Mesodermal cell (in vitro differentiated cells): ENCODE data around the gene LRRC63.

Experiments
- H3K27ac ChIP-seq: 2 replicates; pipeline ENCODE4 v1.7.0; 2013; ENCODE audit warnings: mild to moderate bottlenecking, low read depth, low read length, moderate library complexity; ENCODE audit not compliant: severe bottlenecking
- H3K36me3 ChIP-seq: 2 replicates; pipeline ENCODE4 v1.7.1; 2013; ENCODE audit warnings: mild to moderate bottlenecking, low read length, moderate library complexity; ENCODE audit not compliant: control insufficient read depth, insufficient read depth
- H3K4me1 ChIP-seq: one replicate; pipeline ENCODE4 v1.7.1; 2013; ENCODE audit warnings: mild to moderate bottlenecking, low read length; ENCODE audit not compliant: insufficient read depth, control insufficient read depth, poor library complexity, severe bottlenecking
- H3K4me3 ChIP-seq: 2 replicates; pipeline ENCODE4 v1.7.0; 2013; ENCODE audit warnings: low read length, control low read depth, mild to moderate bottlenecking; ENCODE audit not compliant: insufficient read depth, poor library complexity, severe bottlenecking; ENCODE audit errors: extremely low read depth
- H3K9me3 ChIP-seq: 2 replicates; pipeline ENCODE4 v1.7.1; 2013; ENCODE audit warnings: mild to moderate bottlenecking, low read length, moderate library complexity; ENCODE audit not compliant: control insufficient read depth
- WGBS, 2 experiments: methylation state at CpG; one replicate each; pipeline ENCODE4 v1.1.5; 2013; ENCODE audit warnings: missing lambda C conversion rate in 2 of 2; ENCODE audit not compliant: insufficient coverage in 2 of 2; 5-methylcytosine and 5-hydroxymethylcytosine counted together

The LRRC63 gene

DNA sequence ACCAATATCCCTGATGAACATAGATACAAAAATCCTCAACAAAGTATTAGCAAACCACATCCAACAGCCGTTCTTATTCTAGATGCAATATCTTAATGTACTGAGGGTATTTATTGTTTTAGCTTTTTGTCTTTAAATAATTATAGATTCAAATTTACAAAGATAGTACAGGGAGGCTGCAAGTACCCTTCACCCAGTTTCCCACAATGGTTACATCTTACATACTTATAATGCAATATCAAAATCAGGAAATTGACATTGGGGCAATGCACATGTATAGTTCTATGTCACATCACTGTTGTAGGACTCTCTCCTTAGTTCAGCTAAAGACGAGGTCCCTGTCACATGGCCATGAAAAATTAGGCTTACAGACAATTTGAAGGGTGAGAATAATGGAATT is 99.5 kb downstream of the LRRC63 start:
- H3K9me3 ChIP-seq: no peaks in the 10 kb centered on the region
- no peaks in the 10 kb centered on the region for H3K4me1 ChIP-seq
- H3K27ac ChIP-seq: no peak overlapping the region
- WGBS, 2 experiments: 100% methylated on average over 1 of the region's 2 CpGs; no CpG with 5 or more reads in 1 of the 2 experiments
- H3K36me3 ChIP-seq: no peaks in the 10 kb centered on the region
- H3K4me3 ChIP-seq: no peak overlapping the region

DNA sequence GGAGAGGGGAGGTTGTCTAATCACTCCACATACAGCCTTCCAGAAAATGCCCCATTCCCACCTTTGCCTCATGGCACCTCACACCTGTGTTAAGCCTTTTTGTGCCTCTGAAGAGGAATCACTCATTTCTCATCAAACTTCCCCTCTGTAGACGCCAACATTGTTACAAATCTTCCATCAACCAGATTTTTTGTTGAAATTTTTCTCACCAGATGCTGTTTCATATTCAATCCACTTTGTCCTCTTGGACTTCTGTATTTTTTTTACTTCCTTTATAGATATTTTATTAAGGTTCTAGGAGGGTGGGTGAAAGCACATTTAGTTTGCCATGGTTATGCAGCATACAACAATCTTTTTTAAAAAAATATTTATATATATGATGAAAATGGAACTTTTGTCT is 101.3 kb downstream of the LRRC63 start:
- no peak overlapping the region for H3K27ac ChIP-seq

DNA sequence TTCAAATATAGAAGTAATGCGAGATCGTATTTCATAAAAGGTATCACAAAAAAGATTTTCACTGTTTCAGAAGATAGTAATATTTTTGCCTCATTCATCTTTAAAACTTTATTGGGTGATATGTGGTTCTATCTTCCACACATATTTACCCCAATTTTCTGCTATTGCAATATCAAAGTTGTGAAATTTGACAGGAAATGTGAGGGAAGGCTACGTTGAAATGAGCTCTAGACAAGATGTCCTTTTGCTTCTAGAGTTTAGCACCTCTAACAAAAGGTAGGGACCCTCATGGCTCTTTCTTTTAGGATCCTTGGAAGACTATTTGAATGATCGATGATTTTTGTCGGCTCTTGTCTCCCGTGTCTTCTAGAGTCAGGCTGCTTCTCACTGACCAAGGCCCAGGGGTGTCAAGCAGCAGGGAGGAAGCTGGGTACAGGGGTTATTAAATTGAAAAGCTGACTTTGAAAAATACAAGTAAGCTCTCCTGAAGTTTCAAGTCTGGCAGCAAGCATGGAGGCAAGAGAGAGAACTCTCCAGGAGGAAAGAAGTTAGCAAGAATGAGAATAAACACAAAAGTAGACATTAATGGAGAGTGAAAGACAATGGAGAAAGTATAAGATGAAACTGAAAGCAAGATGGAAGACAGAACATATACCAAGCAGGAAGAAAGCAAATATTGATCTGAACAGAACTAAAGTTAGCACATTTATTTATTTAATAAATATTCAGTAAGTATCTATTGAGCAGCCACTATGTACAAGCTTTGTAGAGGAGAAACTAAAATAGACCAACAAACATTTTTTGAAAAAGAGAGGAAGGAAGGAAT is 101.9 kb downstream of the LRRC63 start:
- Histone ChIP-seq H3K4me1 (no peaks in the 10 kb centered on the region), H3K4me3 (no peak overlapping the region), H3K27ac (no peak overlapping the region), H3K36me3 (no peaks in the 10 kb centered on the region), H3K9me3 (no peaks in the 10 kb centered on the region)
- WGBS, 2 experiments: 91 to 100% methylated on average over 4 of the region's 6 CpGs

More for the DNA sequence above, 101.3 kb downstream of the LRRC63 start:
- WGBS, 2 experiments: 88 to 90% methylated on average over 1 of the region's 1 CpG
- Histone ChIP-seq H3K9me3 (no peaks in the 10 kb centered on the region), H3K4me1 (no peaks in the 10 kb centered on the region), H3K4me3 (no peak overlapping the region), H3K36me3 (no peaks in the 10 kb centered on the region)

DNA sequence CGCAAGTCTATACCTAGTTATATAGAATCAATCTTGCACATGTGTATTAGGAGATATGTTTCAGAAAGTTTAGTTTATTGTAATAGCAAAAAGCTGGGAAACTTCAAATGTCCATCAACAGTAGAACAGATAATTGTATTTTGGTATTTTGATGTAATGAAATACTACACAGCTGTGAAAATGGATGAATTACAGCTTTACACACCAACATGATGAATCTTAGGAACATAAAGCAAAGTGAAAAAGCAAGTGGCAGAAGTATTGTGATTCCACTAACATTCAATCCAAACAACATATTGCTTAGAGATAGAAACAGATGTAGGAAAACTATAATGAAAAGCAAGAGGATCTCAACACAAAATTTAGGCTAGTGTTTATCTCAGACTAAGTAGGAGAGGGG is 102.9 kb downstream of the LRRC63 start:
- no CpG with 5 or more reads among the region's 1 CpG for WGBS, 2 experiments
- Histone ChIP-seq H3K36me3 (no peaks in the 10 kb centered on the region), H3K9me3 (no peaks in the 10 kb centered on the region), H3K27ac (no peak overlapping the region), H3K4me3 (no peak overlapping the region), H3K4me1 (no peaks in the 10 kb centered on the region)

DNA sequence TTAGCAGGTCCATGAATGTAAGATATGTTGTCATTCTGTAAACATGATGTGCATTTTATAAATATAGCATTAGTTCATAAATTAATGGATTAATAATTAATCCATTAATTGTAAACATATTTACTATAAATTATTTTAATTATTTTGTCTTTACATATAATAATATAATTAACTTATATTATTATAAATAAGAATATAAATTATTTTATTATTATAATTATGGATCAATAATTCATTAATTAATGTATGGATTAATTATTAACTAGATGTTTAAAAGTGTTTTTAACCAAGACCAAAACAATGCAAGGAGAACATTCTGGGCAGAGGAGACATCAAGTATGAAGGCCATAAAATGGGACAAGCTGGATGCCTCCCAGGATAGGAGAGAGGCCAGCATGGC is 103.3 kb downstream of the LRRC63 start:
- no peak overlapping the region for H3K27ac ChIP-seq
- no peaks in the 10 kb centered on the region for H3K36me3 ChIP-seq
- no peaks in the 10 kb centered on the region for H3K4me1 ChIP-seq
- H3K9me3 ChIP-seq: no peaks in the 10 kb centered on the region
- no peak overlapping the region for H3K4me3 ChIP-seq

DNA sequence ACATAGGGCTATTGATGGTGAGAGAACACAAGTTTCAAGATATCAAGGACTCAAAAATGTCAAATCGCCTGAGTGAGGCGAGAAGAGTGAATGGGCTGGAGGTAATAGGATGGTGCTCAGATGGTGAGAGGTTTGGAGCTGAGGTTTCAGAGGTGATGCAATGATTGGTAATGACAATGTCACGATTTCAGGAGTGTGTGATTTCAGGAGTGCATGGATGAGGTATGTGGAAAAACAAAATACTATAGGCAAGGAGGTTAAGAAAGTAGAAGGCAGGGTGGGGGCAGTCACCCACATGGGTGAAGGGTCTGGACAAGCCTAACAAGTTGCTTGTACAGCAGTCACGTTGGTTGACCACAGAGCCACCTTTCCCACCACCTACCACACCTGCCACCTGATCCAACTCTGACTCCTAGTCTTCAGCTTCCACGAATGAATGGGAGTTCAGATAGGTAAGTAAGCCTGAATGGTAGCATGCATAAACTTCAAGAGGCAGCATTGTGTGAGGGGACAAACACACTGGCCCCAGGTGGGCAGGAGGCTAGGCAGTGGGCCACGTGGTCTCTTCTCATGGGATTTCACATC is 103.9 kb downstream of the LRRC63 start:
- Histone ChIP-seq H3K27ac (no peak overlapping the region), H3K9me3 (no peaks in the 10 kb centered on the region), H3K4me3 (no peak overlapping the region), H3K36me3 (no peaks in the 10 kb centered on the region), H3K4me1 (no peaks in the 10 kb centered on the region)
- 88 to 95% methylated on average over 4 to 5 of the region's 6 CpGs for WGBS, 2 experiments

DNA sequence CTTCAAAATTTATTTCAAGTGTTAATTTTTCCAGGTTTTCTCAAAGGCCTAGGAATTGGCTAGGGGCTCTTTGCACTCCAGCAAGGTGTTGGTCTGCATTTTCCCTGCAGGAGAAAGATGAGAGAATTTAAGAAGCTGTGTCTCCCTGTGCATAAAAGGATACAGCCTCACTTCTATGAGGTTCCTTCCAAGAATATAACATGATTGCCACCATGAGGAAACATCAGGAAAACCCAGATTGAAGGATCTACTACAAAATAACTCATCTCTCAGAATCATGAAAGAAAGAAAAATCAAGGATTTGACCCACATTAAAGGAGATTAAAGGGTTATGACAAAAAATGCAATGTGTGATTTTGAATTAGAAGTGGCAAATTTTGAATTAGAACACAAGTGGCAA is 105.4 kb downstream of the LRRC63 start:
- H3K4me3 ChIP-seq: no peak overlapping the region
- no peak overlapping the region for H3K27ac ChIP-seq
- H3K4me1 ChIP-seq: no peaks in the 10 kb centered on the region
- H3K9me3 ChIP-seq: no peaks in the 10 kb centered on the region
- no peaks in the 10 kb centered on the region for H3K36me3 ChIP-seq

DNA sequence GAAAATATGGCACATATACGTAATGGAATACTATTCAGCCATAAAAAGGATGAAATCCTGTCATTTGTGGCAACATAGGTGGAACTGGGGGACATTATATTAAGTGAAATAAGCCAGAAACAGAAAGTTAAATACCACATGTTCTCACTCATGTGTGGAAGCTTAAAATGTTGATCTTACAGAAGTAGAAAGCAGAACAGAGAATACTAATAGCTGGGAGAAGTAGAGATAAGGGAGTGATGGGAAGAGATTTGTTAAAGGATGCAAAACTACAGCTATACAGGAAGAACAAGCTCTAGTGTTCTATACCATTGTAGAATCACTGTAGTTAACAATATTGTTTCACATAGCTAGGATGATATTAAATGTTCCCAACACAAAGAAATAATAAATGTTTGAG is 107.3 kb downstream of the LRRC63 start:
- 100% methylated on average over 1 of the region's 1 CpG; no CpG with 5 or more reads in 1 of the 2 experiments for WGBS, 2 experiments
- no peak overlapping the region for H3K4me3 ChIP-seq
- H3K36me3 ChIP-seq: no peaks in the 10 kb centered on the region
- no peak overlapping the region for H3K27ac ChIP-seq
- H3K9me3 ChIP-seq: no peaks in the 10 kb centered on the region
- H3K4me1 ChIP-seq: no peaks in the 10 kb centered on the region

DNA sequence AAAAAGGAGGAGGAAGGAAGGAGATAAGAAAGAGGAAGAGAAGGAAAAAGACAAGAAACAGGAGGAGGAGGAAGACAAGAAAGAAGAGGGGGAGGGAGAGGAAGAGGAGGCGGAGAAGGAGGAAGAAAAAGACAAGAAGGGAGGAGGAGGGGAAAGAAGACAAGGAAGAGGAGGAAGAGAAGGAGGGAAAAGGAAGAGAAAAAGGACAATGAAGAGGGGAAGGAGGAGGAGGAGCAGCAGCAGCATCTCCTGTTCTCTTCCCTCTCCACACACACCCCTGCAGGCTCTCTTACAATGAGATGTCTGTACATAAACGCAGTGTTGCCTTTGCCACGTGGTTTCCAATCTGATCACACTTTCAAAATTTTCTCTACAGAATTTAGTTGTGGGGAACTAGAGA is 108.7 kb downstream of the LRRC63 start:
- WGBS, 2 experiments: 90 to 100% methylated on average over 1 of the region's 3 CpGs
- Histone ChIP-seq H3K36me3 (no peaks in the 10 kb centered on the region), H3K9me3 (no peaks in the 10 kb centered on the region), H3K27ac (no peak overlapping the region), H3K4me1 (no peaks in the 10 kb centered on the region), H3K4me3 (no peak overlapping the region)

DNA sequence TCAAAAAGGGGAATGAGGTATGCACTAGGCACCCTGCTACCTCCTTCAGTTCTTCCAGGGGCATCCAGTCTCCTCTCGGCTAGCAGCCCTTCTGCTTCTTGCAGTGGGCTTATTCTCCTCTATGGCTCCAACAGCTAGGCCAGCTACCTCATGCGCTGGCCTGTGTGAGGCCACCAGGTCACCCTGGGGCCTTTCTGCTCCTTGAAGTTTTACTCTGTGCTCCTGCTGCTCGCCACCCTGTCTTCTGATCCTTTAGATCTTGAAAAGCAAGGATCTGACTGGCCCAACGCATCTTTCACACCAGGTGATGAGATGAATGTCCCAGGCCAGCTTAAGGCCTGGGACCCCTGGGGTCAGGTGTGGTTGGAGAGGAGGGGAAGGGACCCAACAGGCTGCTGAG is 109.1 kb downstream of the LRRC63 start:
- 81 to 98% methylated on average over 3 to 4 of the region's 4 CpGs for WGBS, 2 experiments
- Histone ChIP-seq H3K4me1 (no peaks in the 10 kb centered on the region), H3K36me3 (no peaks in the 10 kb centered on the region), H3K27ac (no peak overlapping the region), H3K9me3 (no peaks in the 10 kb centered on the region), H3K4me3 (no peak overlapping the region)

DNA sequence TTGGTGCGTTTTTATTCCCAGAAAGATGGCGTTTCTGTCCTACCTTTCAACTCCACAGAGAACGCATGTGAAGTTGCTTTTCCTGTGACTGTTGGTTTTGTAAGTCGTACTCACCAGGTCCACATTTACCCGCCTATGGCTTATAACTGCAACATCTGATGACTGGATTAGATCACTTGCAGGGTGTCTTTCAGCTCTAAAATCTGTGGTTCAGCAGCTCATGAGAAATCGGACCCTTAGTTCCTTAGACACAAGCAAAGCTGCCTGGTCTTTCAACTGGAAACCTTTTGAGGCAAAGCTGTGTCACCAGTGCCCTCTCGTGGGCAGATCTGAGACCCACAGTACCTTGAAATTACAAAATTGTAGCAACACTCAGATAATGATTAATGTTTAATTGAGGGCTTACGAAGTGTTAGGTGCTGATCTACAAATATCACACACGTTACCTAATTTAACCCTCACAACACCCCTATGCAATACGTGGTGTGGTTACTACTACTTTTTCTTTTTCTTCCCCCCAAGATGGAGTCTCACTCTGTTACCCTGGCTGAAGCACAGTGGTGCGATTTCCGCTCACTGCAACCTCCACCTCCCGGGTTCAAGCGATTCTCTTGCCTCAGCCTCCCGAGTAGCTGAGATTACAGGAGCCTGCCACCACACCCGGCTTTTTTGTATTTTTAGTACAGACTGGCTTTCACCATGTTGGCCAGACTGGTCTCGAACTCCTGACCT is 109.9 kb downstream of the LRRC63 start:
- no peaks in the 10 kb centered on the region for H3K4me1 ChIP-seq
- H3K4me3 ChIP-seq: no peak overlapping the region
- no peak overlapping the region for H3K27ac ChIP-seq
- no peaks in the 10 kb centered on the region for H3K36me3 ChIP-seq
- H3K9me3 ChIP-seq: no peaks in the 10 kb centered on the region
- 59 to 72% methylated on average over 12 to 15 of the region's 17 CpGs for WGBS, 2 experiments
